Measurements from ENCODE around the gene CRELD2. TPM values are rescaled to one million over a fixed set of nuclear protein-coding genes. Genes with fewer than 3 reads are reported as not detected.
A peak's percentile ranks its signal among the peaks of the same experiment; 100 is the strongest.

CRELD2 gene
- total and polyA plus RNA-seq, 2 of the 13 experiments (the other 11 are each of a cell fraction or from before 2014, with no cell fraction given) = 17.2 to 44.7 TPM

- TF ChIP-seq ZBTB40 (IDR thresholded peaks at IDR 0.05) (no peak), ZBTB40 (CRISPR knock-in tag; IDR thresholded peaks at IDR 0.05) (peak; percentile 68; the same call in 1 of the 2 replicates), ZNF34 (CRISPR knock-in tag; IDR thresholded peaks at IDR 0.05; ENCODE audit: borderline replicate concordance) (no peak), MAFF (IDR thresholded peaks at IDR 0.05; ENCODE audit: low read depth, low read length) (no peak), HNRNPUL1 (IDR thresholded peaks at IDR 0.05; ENCODE audit: low read depth, low read length) (no peak), ZFP37 (CRISPR knock-in tag; IDR thresholded peaks at IDR 0.05; ENCODE audit: borderline replicate concordance) (no peak), PAXIP1 (CRISPR knock-in tag; conservative IDR thresholded peaks at IDR 0.05) (0 out of 2 replicates have a peak, but pooled peaks have one; percentile 13), ZNF790 (CRISPR knock-in tag; IDR thresholded peaks at IDR 0.05; ENCODE audit: borderline replicate concordance) (no peak; the same call in 1 of the 2 replicates), ZNF253 (CRISPR knock-in tag; IDR thresholded peaks at IDR 0.05; ENCODE audit: borderline replicate concordance) (no peak), BRD4 (CRISPR knock-in tag; IDR thresholded peaks at IDR 0.05) (no peak), ZNF713 (CRISPR knock-in tag; IDR thresholded peaks at IDR 0.05) (no peak), ZNF224 (CRISPR knock-in tag; IDR thresholded peaks at IDR 0.05) (no peak), ZNF138 (CRISPR knock-in tag; IDR thresholded peaks at IDR 0.05; ENCODE audit: low read depth) (no peak), ZNF841 (CRISPR knock-in tag; IDR thresholded peaks at IDR 0.05; ENCODE audit: borderline replicate concordance) (no peak), ZBTB20 (CRISPR knock-in tag; IDR thresholded peaks at IDR 0.05; ENCODE audit: borderline replicate concordance, low read depth) (no peak), SMARCE1 (IDR thresholded peaks at IDR 0.05; ENCODE audit: borderline replicate concordance) (no peak), CSRNP1 (CRISPR knock-in tag; IDR thresholded peaks at IDR 0.05) (no peak)
These were observed 41.3 kb downstream of the CRELD2 start (continued) for GRCh38 chr22:49959782-49960158.

Measured in HepG2 (cell line).